Subcutaneous adipose tissue (tissue), 4 donors: ENCODE results near the gene LRRTM3. TPM values are rescaled to one million over a fixed set of nuclear protein-coding genes. Genes with fewer than 3 reads are reported as not detected.

Source experiments
- total RNA-seq, 4 donors: library from RNA; depleted of rRNA; stranded (reverse); fragments of >200 nt; gene quantifications; one replicate each; pipeline ENCODE4 v1.1.0, GENCODE V29; 2016
- TF ChIP-seq, protein P1 (sequence below): fragments of 450-650 bp; IDR thresholded peaks from one replicate; pipeline ENCODE4 v1.5.1; 2016; ENCODE audit warnings: low read depth, mild to moderate bottlenecking, control low read depth, antibody characterized with exemption, moderate library complexity

LRRTM3 gene
- total RNA-seq, 4 donors from 2014 or later, result not detected

DNA sequence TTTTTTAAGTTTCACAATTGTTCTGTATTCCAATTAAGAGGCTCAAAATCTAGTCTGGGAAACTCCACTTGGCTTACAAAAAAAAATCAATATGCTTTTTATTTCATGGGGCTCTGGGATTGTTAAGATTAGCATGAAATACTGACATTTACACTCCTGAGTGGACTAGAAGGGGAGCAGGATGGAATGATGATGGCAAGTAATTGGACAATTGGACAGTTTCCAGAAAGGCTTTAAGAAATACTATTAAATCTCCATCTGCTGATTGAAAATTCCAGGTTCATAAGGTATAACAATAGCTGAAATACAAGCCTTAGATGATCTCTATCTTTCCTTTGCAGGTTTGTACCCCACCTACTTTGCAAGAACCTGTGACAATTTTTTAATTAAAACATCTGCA lies 184.4 kb downstream of the LRRTM3 start:
- TF ChIP-seq, protein P1, sequence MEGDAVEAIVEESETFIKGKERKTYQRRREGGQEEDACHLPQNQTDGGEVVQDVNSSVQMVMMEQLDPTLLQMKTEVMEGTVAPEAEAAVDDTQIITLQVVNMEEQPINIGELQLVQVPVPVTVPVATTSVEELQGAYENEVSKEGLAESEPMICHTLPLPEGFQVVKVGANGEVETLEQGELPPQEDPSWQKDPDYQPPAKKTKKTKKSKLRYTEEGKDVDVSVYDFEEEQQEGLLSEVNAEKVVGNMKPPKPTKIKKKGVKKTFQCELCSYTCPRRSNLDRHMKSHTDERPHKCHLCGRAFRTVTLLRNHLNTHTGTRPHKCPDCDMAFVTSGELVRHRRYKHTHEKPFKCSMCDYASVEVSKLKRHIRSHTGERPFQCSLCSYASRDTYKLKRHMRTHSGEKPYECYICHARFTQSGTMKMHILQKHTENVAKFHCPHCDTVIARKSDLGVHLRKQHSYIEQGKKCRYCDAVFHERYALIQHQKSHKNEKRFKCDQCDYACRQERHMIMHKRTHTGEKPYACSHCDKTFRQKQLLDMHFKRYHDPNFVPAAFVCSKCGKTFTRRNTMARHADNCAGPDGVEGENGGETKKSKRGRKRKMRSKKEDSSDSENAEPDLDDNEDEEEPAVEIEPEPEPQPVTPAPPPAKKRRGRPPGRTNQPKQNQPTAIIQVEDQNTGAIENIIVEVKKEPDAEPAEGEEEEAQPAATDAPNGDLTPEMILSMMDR, result no peak

DNA sequence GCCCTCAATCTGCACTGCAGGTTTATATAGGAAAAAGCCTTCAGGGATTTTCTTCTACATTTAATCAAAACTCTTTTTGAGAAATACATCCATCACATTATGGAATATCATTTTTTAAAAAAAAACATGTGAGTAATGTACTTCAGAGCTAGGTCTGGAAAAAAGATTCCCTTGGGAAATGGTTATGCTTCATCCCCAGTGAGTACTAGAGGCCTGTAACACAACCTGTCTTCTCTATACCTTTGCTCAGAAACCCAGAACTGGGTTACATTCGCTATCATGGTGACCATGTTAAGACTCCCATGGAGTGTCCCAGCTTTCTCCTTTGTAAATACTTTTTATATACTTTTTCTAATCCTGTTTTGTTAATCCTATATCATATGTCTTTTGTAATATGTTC lies 186.9 kb downstream of the LRRTM3 start:
- TF ChIP-seq, protein P1, result no peak

DNA sequence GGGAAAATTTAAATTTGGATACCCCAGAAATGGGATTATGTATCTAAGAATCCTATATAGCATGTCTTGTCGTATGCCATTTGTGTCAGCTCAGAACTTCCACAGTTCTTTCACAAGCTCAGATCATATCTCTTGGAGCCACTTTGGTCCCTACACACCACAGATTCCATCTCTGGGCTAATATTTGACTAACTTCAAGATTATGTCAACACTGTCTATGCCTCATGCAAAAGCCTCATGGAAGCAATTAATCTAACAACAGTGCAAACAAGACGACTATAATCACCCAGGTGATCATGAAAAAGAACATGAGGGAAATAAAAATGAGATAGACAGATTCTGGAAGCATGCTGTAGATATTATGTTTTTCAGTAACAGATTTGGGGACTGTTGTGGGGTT lies 189.1 kb downstream of the LRRTM3 start:
- TF ChIP-seq, protein P1, result no peak

DNA sequence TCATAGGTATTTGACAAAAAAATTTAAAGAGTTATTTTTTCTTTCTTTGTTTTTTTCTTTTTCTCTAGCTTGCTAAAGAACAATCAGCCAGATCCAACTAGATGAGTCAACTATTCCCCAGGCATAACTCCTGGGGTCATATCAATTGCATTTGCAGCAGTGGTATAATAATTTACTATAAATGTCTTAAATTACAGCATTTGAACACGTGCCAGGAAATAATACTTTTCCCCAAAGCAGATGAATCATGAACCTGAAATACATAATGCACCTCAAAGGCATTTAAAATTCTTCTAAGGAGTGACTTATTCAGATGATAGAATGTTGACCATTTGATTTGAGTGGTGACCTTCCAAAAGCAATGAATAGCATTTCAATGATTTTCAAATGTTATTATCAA lies 190.1 kb downstream of the LRRTM3 start:
- TF ChIP-seq, protein P1, result no peak

GRCh38 chr10:67119651-67120050 lies 193.8 kb downstream of the LRRTM3 start:
- TF ChIP-seq, protein P1, result no peak

GRCh38 chr10:67127441-67127840 lies 201.6 kb downstream of the LRRTM3 start:
- TF ChIP-seq, protein P1, result no peak

- TF ChIP-seq, protein P1, result no peak
These were observed 214.8 kb downstream of the LRRTM3 start for GRCh38 chr10:67140641-67141040.
